MG63 (cell line): ENCODE results near the gene NDUFB4. TPM values are rescaled to one million over a fixed set of nuclear protein-coding genes. Genes with fewer than 3 reads are reported as not detected.
"Not testable (repeated sequence)": the region's sequence is repeated elsewhere in the genome, so short reads cannot be mapped to it uniquely, and the experiment has no call there.

Source experiments
- DNase-seq: peaks from one replicate; pipeline ENCODE4 v3.0.0-alpha.2; 2020
- H3K27me3 ChIP-seq: fragments of 250-450 bp; sonication (Bioruptor Pico); 2 replicates; pipeline ENCODE4 v1.5.1; 2020; ENCODE audit warnings: mild to moderate bottlenecking, moderate library complexity
- H3K36me3 ChIP-seq: fragments of 250-450 bp; sonication (Bioruptor Pico); 2 replicates; pipeline ENCODE4 v1.5.1; 2020; ENCODE audit warnings: mild to moderate bottlenecking, moderate library complexity
- H3K4me3 ChIP-seq: fragments of 250-450 bp; sonication (Bioruptor Pico); 2 replicates; pipeline ENCODE4 v1.5.1; 2020; ENCODE audit warnings: mild to moderate bottlenecking, moderate library complexity
- H3K9me3 ChIP-seq: fragments of 250-450 bp; sonication (Bioruptor Pico); 2 replicates; pipeline ENCODE4 v1.5.1; 2020; ENCODE audit warnings: mild to moderate bottlenecking, moderate library complexity
- total RNA-seq: library from RNA; depleted of rRNA; stranded (reverse); fragments of >200 nt; shearing (Covaris generic); gene quantifications from 2 replicates; pipeline ENCODE4 v1.2.3, GENCODE V29; 2014; ENCODE audit warnings: low replicate concordance

The NDUFB4 gene
- total RNA-seq, 1 experiment from 2014 or later = 205 TPM

DNA sequence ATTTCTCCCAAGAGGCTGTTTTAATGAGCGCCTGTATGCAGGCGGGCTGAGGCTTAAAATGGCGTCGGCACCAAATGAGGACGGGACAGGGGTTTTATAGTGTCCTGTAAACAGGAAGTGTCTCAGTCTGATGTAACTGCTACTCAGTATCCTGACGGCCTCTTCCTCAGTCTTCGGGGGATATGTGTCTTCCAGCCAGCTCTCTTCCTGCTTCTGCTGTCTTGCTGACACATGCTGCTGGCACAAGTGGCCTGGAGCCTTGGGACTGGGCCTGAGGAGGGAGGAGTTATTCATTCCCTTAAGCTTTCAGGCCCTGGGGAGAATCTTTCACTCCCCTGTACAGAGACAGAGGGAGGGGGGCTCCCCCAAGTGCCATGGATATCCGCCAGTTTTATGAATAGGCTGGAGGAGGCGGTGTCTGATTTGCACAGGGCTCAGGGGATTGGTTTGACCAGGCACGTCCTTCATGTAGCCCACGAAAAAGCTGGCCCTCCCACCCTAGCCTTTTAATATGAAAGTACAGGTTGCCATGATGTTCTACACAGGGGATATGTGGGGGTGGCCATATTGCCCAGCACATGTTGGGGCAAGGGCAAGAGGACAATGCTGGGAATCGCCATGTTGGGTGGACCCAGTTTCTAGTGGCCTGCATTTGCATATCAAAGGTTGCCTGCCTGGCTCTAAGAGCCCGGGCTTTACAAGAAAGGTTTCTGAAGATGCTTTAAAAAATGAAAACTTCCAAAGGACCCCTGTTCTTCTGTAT, 19.9 kb downstream of the NDUFB4 start:
- H3K27me3 ChIP-seq = no peaks in the 10 kb centered on the region
- no peaks in the 10 kb centered on the region for H3K36me3 ChIP-seq
- H3K9me3 ChIP-seq = peaks cover 2% of the 10 kb centered on the region; the same call in 1 of the 2 replicates
- DNase-seq = peak; percentile 86
- no peak overlapping the region for H3K4me3 ChIP-seq

- not testable (repeated sequence) for H3K4me3 ChIP-seq, H3K27me3 ChIP-seq, H3K9me3 ChIP-seq, DNase-seq, H3K36me3 ChIP-seq
Measured at GRCh38 chr3:120616745-120617144, 20.6 kb downstream of the NDUFB4 start.

GRCh38 chr3:120622457-120622856, 26.3 kb downstream of the NDUFB4 start:
- Histone ChIP-seq H3K9me3 (peaks cover 3% of the 10 kb centered on the region), H3K36me3 (no peaks in the 10 kb centered on the region), H3K4me3 (no peak overlapping the region), H3K27me3 (no peaks in the 10 kb centered on the region)
- DNase-seq = no peak

DNA sequence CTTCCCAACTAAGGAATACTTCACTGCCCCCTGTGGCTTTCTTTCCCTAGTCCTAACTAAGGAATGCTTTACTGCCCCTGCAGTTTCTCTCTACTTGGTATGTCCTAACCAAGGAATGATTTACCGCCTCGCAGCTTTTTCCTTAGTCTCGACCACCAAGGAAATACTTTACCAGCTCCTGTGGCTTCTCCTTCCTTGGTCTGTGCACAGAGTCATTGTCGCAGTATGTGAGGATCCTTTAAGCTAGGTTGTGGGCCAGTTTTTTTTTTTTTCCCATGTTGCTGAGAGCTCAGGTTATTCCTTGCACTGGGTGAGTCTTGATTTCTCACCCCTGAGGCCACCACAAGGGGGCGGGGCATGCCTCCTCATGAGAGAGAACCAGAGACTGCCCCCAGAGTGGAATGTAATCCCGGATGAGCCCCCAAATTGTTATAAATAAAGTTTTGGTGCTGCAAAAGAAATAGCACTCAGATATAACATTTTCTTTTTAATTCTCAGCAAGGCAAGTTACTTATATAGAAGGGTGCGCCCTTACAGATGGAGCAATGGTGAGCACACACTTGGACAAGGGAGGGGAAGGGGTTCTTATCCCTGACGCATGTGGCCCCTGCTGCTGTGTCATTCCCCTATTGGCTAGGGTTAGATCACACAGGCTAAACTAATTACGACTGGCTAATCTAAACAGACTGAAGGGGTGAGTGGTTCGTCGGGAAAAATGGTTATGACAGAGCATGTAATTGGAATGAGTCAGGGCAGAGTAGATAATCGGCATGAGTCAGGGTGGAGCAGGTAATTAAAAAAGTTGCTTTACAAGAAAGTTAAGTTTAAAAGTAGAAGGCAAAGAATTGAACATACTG, 27.0 kb downstream of the NDUFB4 start:
- Histone ChIP-seq H3K27me3 (no peaks in the 10 kb centered on the region), H3K9me3 (peaks cover 3% of the 10 kb centered on the region), H3K4me3 (no peak overlapping the region), H3K36me3 (no peaks in the 10 kb centered on the region)
- DNase-seq = peak; percentile 47

DNA sequence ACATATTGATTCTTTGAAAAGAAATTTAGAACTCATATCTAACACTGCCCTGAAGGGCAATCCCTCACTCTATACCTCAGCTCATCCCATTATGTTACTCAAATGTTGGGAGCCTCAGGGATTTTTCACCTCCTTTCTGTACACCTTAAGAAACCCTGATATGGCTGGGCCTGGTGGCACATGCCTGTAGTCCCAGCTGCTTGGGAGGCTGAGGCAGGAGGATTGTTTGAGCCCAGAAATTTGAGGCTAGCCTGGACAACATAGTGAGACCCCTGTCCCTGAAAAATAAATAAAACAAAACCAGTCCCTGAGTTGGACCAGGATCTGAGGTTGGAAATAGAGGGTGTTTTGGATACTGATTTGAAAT, 27.6 kb downstream of the NDUFB4 start:
- Histone ChIP-seq H3K4me3 (no peak overlapping the region), H3K36me3 (no peaks in the 10 kb centered on the region), H3K27me3 (no peaks in the 10 kb centered on the region), H3K9me3 (peaks cover 3% of the 10 kb centered on the region)
- DNase-seq = no peak

DNA sequence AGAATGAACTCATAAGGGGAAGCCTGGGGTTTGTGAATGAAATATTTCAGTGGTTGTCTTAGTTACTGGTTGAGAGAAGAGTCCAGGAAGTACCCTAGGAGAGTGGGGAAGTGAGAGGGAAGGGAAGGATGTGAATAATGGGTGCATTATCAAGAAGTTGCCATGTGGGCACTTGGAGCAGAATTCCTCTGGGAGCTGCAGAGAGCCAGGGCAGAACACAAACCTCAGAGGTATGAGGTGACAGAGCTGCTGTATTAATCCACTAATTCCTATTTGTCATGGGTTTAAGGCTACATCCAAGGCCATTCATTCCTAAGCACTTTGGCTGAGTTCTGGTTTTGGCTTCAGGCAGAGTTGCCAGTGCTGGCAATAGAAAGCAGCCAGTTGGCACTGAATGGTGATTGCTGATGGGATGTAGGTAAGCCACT, 29.0 kb downstream of the NDUFB4 start:
- Histone ChIP-seq H3K27me3 (no peaks in the 10 kb centered on the region), H3K36me3 (no peaks in the 10 kb centered on the region), H3K9me3 (peaks cover 3% of the 10 kb centered on the region), H3K4me3 (no peak overlapping the region)
- peak; percentile 54 for DNase-seq

GRCh38 chr3:120634539-120634938, 38.4 kb downstream of the NDUFB4 start:
- no peak overlapping the region for H3K4me3 ChIP-seq
- no peaks in the 10 kb centered on the region for H3K36me3 ChIP-seq
- H3K27me3 ChIP-seq = no peaks in the 10 kb centered on the region
- no peaks in the 10 kb centered on the region for H3K9me3 ChIP-seq
- DNase-seq = no peak

GRCh38 chr3:120636795-120637401, 40.8 kb downstream of the NDUFB4 start:
- H3K4me3 ChIP-seq = no peak overlapping the region
- no peaks in the 10 kb centered on the region for H3K27me3 ChIP-seq
- no peaks in the 10 kb centered on the region for H3K36me3 ChIP-seq
- DNase-seq = no peak
- no peaks in the 10 kb centered on the region for H3K9me3 ChIP-seq

DNA sequence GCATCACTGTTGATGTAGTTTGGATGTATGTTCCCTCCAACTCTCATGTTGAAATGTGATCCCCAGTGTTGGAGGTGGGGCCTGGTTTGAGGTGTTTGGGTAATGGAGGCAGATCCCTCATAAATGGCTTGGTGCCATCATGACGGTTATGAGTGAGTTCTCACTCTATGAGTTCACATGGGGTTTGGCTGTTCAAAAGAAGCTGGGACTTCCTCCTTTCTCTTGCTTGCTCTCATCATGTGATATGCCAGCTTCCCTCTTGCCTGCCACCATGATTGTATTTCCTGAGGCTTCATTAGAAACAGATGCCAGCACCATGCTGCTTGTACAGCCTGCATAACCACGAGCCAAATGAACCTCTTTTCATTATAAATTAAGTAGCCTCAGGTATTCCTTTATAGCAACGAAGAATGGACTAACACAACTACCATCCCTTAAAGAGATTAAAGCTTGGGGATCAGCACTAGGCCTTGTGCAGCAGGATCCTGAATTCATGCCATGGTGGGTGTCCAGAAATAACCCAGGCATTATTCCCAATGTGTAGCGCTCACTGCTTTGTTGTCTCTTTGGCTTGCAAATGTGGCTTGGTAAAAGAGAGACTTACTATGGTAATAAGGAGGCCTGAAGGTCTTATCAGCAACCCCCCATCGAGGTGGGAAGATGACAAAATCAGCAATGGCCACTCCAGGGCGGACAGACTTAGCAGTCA, 41.9 kb downstream of the NDUFB4 start:
- Histone ChIP-seq H3K36me3 (no peaks in the 10 kb centered on the region), H3K27me3 (no peaks in the 10 kb centered on the region), H3K9me3 (no peaks in the 10 kb centered on the region), H3K4me3 (no peak overlapping the region)
- no peak for DNase-seq

- H3K4me3 ChIP-seq = not testable (repeated sequence)
Measured at GRCh38 chr3:120638820-120639219, 42.7 kb downstream of the NDUFB4 start.

GRCh38 chr3:120640231-120640630, 44.1 kb downstream of the NDUFB4 start:
- Histone ChIP-seq H3K27me3 (no peaks in the 10 kb centered on the region), H3K36me3 (no peaks in the 10 kb centered on the region), H3K9me3 (no peaks in the 10 kb centered on the region), H3K4me3 (no peak overlapping the region)
- no peak for DNase-seq

More at GRCh38 chr3:120638820-120639219, 42.7 kb downstream of the NDUFB4 start:
- H3K9me3 ChIP-seq, H3K27me3 ChIP-seq, DNase-seq, H3K36me3 ChIP-seq: not testable (repeated sequence)

- DNase-seq = no peak
- Histone ChIP-seq H3K36me3 (no peaks in the 10 kb centered on the region), H3K9me3 (no peaks in the 10 kb centered on the region), H3K27me3 (no peaks in the 10 kb centered on the region), H3K4me3 (no peak overlapping the region)
Measured at GRCh38 chr3:120641696-120642246, 45.6 kb downstream of the NDUFB4 start.

GRCh38 chr3:120642368-120642948, 46.3 kb downstream of the NDUFB4 start:
- no peaks in the 10 kb centered on the region for H3K27me3 ChIP-seq
- peak; percentile 18 for DNase-seq

GRCh38 chr3:120645083-120645845, 49.1 kb downstream of the NDUFB4 start:
- no peak for DNase-seq
- no peaks in the 10 kb centered on the region for H3K27me3 ChIP-seq
- no peaks in the 10 kb centered on the region for H3K36me3 ChIP-seq
- H3K9me3 ChIP-seq = no peaks in the 10 kb centered on the region
- no peak overlapping the region for H3K4me3 ChIP-seq

More at GRCh38 chr3:120642368-120642948, 46.3 kb downstream of the NDUFB4 start:
- Histone ChIP-seq H3K9me3 (no peaks in the 10 kb centered on the region), H3K4me3 (no peak overlapping the region), H3K36me3 (no peaks in the 10 kb centered on the region)

- Histone ChIP-seq H3K36me3 (no peaks in the 10 kb centered on the region), H3K27me3 (no peaks in the 10 kb centered on the region), H3K9me3 (no peaks in the 10 kb centered on the region), H3K4me3 (no peak overlapping the region)
- DNase-seq = no peak
Measured at GRCh38 chr3:120646771-120647432, 50.8 kb downstream of the NDUFB4 start.
